ENCODE measurements around the gene METTL5.

DNA sequence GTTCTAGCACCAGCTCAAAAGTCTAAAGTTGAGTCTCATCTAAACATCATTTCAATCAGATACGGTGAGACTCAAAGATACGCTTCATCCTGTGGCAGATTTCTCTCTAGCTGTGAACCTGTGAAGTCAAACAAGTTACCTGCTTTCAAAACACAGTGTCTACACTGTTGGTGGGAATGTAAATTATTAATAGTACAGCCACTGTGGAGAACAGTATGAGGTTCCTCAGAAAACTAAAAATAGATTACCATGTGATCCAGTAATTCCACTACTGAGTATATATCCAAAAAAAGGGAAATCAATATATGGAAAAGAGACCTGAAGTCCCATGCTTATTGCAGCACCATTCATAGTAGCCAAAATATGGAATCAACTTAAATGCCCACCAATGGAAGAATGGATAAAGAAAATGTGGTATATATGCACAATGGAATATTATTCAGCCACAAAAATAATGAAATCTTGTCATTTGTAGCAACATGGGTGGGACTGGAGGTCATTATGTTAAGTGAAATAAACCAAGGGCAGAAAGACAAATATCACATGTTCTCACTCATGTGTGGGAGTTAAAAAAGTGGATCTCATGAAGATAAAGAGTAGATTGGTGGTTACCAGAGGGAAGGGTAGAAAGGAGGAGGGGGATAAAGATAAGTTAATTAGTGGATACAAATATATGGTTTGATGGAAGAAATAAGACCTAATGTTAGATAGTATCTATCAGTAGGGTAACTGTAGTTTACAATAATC is 14.2 kb upstream of the METTL5 start:
- no peak for TF ChIP-seq POLR2A (IDR thresholded peaks at IDR 0.05)
- TF ChIP-seq, protein P1, sequence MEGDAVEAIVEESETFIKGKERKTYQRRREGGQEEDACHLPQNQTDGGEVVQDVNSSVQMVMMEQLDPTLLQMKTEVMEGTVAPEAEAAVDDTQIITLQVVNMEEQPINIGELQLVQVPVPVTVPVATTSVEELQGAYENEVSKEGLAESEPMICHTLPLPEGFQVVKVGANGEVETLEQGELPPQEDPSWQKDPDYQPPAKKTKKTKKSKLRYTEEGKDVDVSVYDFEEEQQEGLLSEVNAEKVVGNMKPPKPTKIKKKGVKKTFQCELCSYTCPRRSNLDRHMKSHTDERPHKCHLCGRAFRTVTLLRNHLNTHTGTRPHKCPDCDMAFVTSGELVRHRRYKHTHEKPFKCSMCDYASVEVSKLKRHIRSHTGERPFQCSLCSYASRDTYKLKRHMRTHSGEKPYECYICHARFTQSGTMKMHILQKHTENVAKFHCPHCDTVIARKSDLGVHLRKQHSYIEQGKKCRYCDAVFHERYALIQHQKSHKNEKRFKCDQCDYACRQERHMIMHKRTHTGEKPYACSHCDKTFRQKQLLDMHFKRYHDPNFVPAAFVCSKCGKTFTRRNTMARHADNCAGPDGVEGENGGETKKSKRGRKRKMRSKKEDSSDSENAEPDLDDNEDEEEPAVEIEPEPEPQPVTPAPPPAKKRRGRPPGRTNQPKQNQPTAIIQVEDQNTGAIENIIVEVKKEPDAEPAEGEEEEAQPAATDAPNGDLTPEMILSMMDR (IDR thresholded peaks at IDR 0.05) = no peak
